ENCODE data around the gene NBAS.

The NBAS gene

DNA sequence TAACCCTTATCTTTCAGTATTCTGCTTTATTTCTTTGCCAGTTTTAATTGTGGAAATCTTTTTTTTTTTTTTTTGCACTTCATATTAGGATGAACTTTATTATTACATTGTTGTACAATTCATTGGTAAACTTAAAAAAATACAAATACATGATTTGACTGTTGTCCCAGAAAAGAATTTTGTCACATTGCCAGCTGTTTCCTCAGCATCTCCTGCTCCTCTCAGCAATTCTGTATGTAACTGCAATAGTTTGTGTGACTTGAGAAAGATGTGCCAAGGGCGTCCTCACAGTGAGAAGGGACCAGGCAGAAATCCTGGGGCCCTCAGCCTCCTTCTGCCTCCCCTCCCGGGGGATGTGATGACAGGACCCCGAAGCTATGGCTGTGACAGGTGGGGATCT lies 254.4 kb downstream of the NBAS start:
- no peak for DNase-seq (ENCODE audit: low read depth)
- TF ChIP-seq, protein P1, sequence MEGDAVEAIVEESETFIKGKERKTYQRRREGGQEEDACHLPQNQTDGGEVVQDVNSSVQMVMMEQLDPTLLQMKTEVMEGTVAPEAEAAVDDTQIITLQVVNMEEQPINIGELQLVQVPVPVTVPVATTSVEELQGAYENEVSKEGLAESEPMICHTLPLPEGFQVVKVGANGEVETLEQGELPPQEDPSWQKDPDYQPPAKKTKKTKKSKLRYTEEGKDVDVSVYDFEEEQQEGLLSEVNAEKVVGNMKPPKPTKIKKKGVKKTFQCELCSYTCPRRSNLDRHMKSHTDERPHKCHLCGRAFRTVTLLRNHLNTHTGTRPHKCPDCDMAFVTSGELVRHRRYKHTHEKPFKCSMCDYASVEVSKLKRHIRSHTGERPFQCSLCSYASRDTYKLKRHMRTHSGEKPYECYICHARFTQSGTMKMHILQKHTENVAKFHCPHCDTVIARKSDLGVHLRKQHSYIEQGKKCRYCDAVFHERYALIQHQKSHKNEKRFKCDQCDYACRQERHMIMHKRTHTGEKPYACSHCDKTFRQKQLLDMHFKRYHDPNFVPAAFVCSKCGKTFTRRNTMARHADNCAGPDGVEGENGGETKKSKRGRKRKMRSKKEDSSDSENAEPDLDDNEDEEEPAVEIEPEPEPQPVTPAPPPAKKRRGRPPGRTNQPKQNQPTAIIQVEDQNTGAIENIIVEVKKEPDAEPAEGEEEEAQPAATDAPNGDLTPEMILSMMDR (IDR thresholded peaks at IDR 0.05; ENCODE audit: control insufficient read depth, extremely low read depth, insufficient read depth): no peak
- H3K4me3 ChIP-seq (ENCODE audit: low read depth, low read length): no peak overlapping the region

DNA sequence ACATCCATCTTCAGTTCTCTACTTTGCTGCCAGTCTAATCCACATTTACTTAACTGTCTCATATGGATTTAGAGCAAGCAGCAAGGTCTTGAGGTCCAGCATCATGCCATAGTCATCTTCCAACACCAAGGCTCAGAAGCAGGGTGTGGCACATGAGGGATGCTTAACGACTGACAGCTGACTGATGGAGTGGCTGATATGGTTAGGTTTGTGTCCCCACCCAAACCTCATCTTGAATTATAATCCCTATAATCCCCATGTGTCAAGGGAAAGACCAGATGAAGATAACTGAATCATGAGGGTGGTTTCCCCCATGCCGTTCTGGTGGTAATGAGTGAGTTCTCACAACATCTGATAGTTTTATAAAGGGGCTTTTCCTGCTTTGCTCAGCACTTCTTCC lies 257.3 kb downstream of the NBAS start:
- no peak for DNase-seq (ENCODE audit: low read depth)
- TF ChIP-seq, protein P1 (IDR thresholded peaks at IDR 0.05; ENCODE audit: control insufficient read depth, extremely low read depth, insufficient read depth): no peak

DNA sequence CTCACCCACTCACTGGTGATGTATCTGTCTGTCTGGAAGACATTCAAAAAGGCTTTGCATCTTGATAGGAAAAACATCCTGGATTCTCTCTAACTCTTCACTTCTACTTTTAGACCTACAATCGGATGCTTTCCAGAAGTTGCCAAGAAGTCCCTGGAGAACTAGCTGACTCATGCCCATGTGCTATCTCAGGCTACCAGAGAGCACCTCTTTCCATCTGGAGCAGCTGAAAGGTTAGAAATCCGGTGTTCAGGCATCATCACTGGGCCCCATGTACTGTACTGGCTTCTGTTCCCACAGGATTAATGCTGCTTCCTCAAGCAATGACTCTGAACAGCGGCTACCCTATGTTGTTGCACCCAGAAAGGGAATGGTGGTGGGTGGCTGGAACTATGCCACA lies 259.0 kb downstream of the NBAS start:
- TF ChIP-seq, protein P1 (IDR thresholded peaks at IDR 0.05; ENCODE audit: control insufficient read depth, extremely low read depth, insufficient read depth): no peak
- no peak overlapping the region for H3K4me3 ChIP-seq (ENCODE audit: low read depth, low read length)
- no peak for DNase-seq (ENCODE audit: low read depth)

More for the DNA sequence above, 257.3 kb downstream of the NBAS start:
- no peak overlapping the region for H3K4me3 ChIP-seq (ENCODE audit: low read depth, low read length)

DNA sequence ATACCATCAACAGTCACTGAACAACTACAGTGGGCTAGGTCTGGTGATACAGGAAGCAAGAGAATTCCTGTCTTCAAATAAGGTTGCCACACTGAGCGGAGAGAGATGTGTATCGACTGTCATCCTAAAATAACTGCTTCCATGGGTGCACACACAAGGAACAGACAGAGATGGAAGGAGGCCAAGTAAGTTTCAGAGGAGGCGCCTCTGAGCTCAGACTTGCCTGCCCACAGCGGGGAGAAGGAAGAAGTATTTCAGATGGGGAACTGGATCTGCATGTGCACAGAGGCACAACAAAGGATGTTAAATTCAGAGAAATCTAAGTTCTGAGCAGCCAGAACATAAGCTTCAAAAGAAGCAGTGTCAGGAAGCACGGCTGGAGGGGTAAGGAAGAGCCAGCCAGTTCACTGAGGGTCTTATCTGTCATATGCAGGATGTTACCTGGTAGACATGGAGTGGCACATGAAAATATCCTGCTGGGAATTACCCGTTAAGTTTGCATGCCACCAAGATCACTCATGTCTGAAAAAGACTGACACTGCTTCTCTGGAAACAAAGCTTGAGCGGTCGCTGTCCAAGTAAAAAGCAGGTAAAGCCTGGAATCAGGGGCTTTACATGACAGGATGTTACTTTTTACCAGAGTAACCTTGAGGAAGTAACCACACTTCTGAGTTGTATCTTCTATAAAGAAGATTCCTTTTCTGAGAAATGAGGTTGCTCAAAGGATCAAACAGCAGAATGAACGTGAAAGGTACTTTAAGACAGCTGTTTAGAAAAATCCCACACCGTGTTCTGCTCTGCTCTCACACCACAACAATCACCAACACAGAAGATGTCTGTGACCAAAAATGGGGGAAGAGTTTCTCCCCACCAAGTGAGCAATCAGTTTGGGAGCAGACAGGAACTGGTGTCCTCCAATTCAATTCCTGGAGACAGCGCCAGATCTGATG lies 260.2 kb downstream of the NBAS start:
- no peak for DNase-seq (ENCODE audit: low read depth)
- TF ChIP-seq, protein P1 (IDR thresholded peaks at IDR 0.05; ENCODE audit: control insufficient read depth, extremely low read depth, insufficient read depth): no peak
- H3K4me3 ChIP-seq (ENCODE audit: low read depth, low read length): no peak overlapping the region

DNA sequence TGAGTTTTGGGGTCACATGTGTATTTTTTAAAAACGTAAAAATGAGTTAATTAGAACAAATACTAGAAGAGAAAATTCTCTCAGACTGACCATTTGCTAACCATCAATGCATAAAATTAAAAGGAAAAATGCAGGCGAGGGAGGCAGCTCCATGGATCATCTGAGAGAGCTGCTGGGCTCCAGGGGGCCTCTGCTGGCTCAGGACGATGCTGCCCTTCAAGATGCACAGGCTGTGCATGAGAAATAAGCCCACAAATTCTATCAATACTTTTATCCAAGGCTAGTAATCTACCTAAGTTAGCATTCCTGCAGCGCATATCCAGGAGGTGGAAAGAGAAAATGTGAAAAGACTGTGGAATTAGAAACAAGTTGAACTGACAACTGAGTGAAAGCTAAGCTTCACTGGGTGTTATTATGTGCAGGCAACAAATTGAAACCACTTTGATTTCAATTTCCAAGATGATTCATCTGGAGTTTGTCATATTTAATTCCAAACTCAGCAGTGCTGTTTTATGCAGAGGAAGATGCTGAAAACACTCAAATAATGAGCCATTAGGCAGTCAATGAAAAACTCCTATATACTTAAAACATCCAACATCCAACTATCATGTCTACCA lies 261.1 kb downstream of the NBAS start:
- DNase-seq (ENCODE audit: low read depth): no peak
- H3K4me3 ChIP-seq (ENCODE audit: low read depth, low read length): no peak overlapping the region
- TF ChIP-seq, protein P1 (IDR thresholded peaks at IDR 0.05; ENCODE audit: control insufficient read depth, extremely low read depth, insufficient read depth): no peak

DNA sequence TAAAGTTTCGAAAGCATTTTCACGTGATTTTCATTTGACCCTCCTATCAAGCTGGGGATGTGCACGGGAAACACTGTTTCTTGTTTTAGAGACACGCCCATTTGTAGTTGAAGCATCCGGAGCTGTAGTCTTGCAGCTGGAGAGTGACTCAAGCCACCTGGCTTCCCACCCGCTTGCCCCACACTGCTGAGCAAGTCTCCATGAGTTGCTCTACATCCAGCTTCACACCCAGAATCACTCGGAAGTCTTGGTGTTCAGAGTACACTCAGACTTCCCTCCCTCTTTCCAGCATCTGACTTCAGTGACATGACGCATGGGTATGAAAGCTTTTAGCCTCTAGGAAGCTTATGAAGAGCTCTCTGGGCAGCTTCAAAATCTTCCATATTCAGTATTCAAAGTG lies 262.4 kb downstream of the NBAS start:
- DNase-seq (ENCODE audit: low read depth): no peak
- H3K4me3 ChIP-seq (ENCODE audit: low read depth, low read length): no peak overlapping the region
- TF ChIP-seq, protein P1 (IDR thresholded peaks at IDR 0.05; ENCODE audit: control insufficient read depth, extremely low read depth, insufficient read depth): no peak
